GM20000 (cell line): ENCODE results near the gene DTD1.

Experiments used
- DNase-seq: peaks from one replicate; pipeline ENCODE4 v3.0.0; 2012; ENCODE audit warnings: low spot score
- CTCF ChIP-seq: IDR thresholded peaks from 2 replicates; pipeline ENCODE4 v1.5.1; 2012; ENCODE audit warnings: mild to moderate bottlenecking, control low read depth; ENCODE audit errors: extremely low read depth, missing control alignments

The DTD1 gene

GRCh38 chr20:18739751-18740166 is 151.9 kb downstream of the DTD1 start:
- TF ChIP-seq CTCF: no peak
- DNase-seq: no peak

GRCh38 chr20:18740726-18741125 is 152.9 kb downstream of the DTD1 start:
- TF ChIP-seq CTCF: no peak
- no peak for DNase-seq

GRCh38 chr20:18742841-18743240 is 155.0 kb downstream of the DTD1 start:
- no peak for TF ChIP-seq CTCF
- DNase-seq: no peak

GRCh38 chr20:18743665-18744440 is 156.0 kb downstream of the DTD1 start:
- no peak for TF ChIP-seq CTCF

GRCh38 chr20:18747090-18747489 is 159.2 kb downstream of the DTD1 start:
- no peak for TF ChIP-seq CTCF

More at GRCh38 chr20:18743665-18744440, 156.0 kb downstream of the DTD1 start:
- DNase-seq: no peak

GRCh38 chr20:18748987-18749386 is 161.1 kb downstream of the DTD1 start:
- no peak for TF ChIP-seq CTCF
- no peak for DNase-seq

More at GRCh38 chr20:18747090-18747489, 159.2 kb downstream of the DTD1 start:
- DNase-seq: no peak

- no peak for DNase-seq
- no peak for TF ChIP-seq CTCF
These were observed 161.7 kb downstream of the DTD1 start for GRCh38 chr20:18749528-18749927.
